A549 (cell line): ENCODE results near the gene TMEM219. TPM values are rescaled to one million over a fixed set of nuclear protein-coding genes. Genes with fewer than 3 reads are reported as not detected.
A peak's percentile ranks its signal among the peaks of the same experiment; 100 is the strongest.

Experiments used
- ATAC-seq, 2 experiments: fragments of 200-7000 bp in 1 of 2; fragments of >200 bp in 1 of 2; cut with Nextera tagmentation in 1 of 2; cut with Tn5 transposase in 1 of 2; 3 replicates each; pipeline versions ENCODE4 v1.8.0 to v1.9.1; 2018 to 2020; ENCODE audit warnings: mild to moderate bottlenecking in 1 of 2, moderate library complexity in 1 of 2
- CTCF ChIA-PET: fragments of 300-600 bp; sonication (Branson Sonifier 250); formaldehyde crosslinking; extraction: SDS; loops from one replicate; lab custom pipeline; 2021; ENCODE audit warnings: antibody characterized with exemption, inconsistent platforms; lab: Yijun Ruan, JAX
- POLR2A ChIA-PET: fragments of 350-600 bp; formaldehyde crosslinking; extraction: SDS; loops from one replicate; lab custom pipeline; 2021; ENCODE audit warnings: antibody characterized with exemption, inconsistent platforms; lab: Yijun Ruan, JAX
- DNase-seq, 2 experiments: peaks; one replicate each; pipeline versions ENCODE4 v3.0.0 to v3.0.0-alpha.2; 2011 to 2016; ENCODE audit warnings: low read depth in 1 of 2, low spot score in 1 of 2
- FAIRE-seq: peaks from 2 replicates; lab custom pipeline; 2011; peaks lifted over from hg19 to GRCh38; lab: Jason Lieb, UNC
- H3K27ac ChIP-seq, 2 experiments: fragments of >200 bp; sonication (Bioruptor Twin); formaldehyde crosslinking; 3 replicates each; pipeline ENCODE4 v1.5.1; 2016 to 2017
- H3K4me1 ChIP-seq: fragments of >200 bp; sonication (Bioruptor Twin); formaldehyde crosslinking; 3 replicates; pipeline ENCODE4 v1.6.1; 2016
- H3K4me2 ChIP-seq: fragments of >200 bp; sonication (Bioruptor Twin); formaldehyde crosslinking; 3 replicates; pipeline ENCODE4 v1.6.1; 2016
- H3K4me3 ChIP-seq: fragments of >200 bp; sonication (Bioruptor Twin); formaldehyde crosslinking; 3 replicates; pipeline ENCODE4 v1.5.1; 2016
- H3K9me3 ChIP-seq: fragments of >200 bp; sonication (Bioruptor Twin); formaldehyde crosslinking; 3 replicates; pipeline ENCODE4 v1.6.1; 2016
- CHD2 ChIP-seq: fragments of 150-350 bp; IDR thresholded peaks from 2 replicates; pipeline ENCODE4 v1.6.1; 2014; ENCODE audit warnings: low read length; ENCODE audit not compliant: partially characterized antibody
- CTCF ChIP-seq: fragments of >200 bp; sonication (Bioruptor Twin); formaldehyde crosslinking; IDR thresholded peaks from 3 replicates; pipeline ENCODE4 v1.5.1; 2016
- ELK1 ChIP-seq: fragments of 150-350 bp; IDR thresholded peaks from 2 replicates; pipeline ENCODE4 v1.6.1; 2014; ENCODE audit warnings: low read depth, mild to moderate bottlenecking, low read length
- EP300 ChIP-seq, 2 experiments: fragments of >200 bp; sonication (Bioruptor Twin); formaldehyde crosslinking; IDR thresholded peaks; 2 replicates in 1 of 2; 3 replicates in 1 of 2; pipeline ENCODE4 v1.6.1; 2016 to 2017
- ESRRA ChIP-seq: fragments of 150-350 bp; IDR thresholded peaks from 2 replicates; pipeline ENCODE4 v1.6.1; 2014; ENCODE audit warnings: mild to moderate bottlenecking, low read length, borderline replicate concordance
- GATA3 ChIP-seq: IDR thresholded peaks from 2 replicates; pipeline ENCODE4 v1.6.1; 2012; ENCODE audit warnings: borderline replicate concordance
- HDAC2 ChIP-seq: fragments of 200-600 bp; sonication (generic); IDR thresholded peaks from 2 replicates; pipeline ENCODE4 v1.6.1; 2016
- HEYL ChIP-seq: fragments of 250-450 bp; sonication (Bioruptor Pico); IDR thresholded peaks from 2 replicates; pipeline ENCODE4 v1.8.0; 2021; ENCODE audit warnings: mild to moderate bottlenecking, moderate library complexity
- HMGXB4 ChIP-seq: fragments of 250-450 bp; sonication (Bioruptor Pico); IDR thresholded peaks from 2 replicates; pipeline ENCODE4 v1.5.0; 2021; ENCODE audit warnings: mild to moderate bottlenecking, moderate library complexity, borderline replicate concordance
- HOXA7 ChIP-seq: fragments of 250-450 bp; sonication (Bioruptor Pico); IDR thresholded peaks from 2 replicates; pipeline ENCODE4 v1.5.0; 2020; ENCODE audit warnings: mild to moderate bottlenecking, moderate library complexity
- HOXB5 ChIP-seq: fragments of 250-450 bp; sonication (Bioruptor Pico); IDR thresholded peaks from 2 replicates; pipeline ENCODE4 v1.5.0; 2020; ENCODE audit warnings: mild to moderate bottlenecking, moderate library complexity
- JUNB ChIP-seq: fragments of >200 bp; sonication (Bioruptor Twin); formaldehyde crosslinking; IDR thresholded peaks from 2 replicates; pipeline ENCODE4 v1.6.1; 2016
- KDM1A ChIP-seq: fragments of 200-600 bp; sonication (generic); IDR thresholded peaks from 2 replicates; pipeline ENCODE4 v1.6.1; 2016; ENCODE audit warnings: low read depth, mild to moderate bottlenecking
- MAFK ChIP-seq: fragments of 450-650 bp; IDR thresholded peaks from 2 replicates; pipeline ENCODE4 v1.6.1; 2014; ENCODE audit not compliant: partially characterized antibody
- MYC ChIP-seq: IDR thresholded peaks from 2 replicates; pipeline ENCODE4 v1.6.1; 2012; ENCODE audit warnings: mild to moderate bottlenecking, inconsistent platforms, low read length, improper control_type of control experiment, borderline replicate concordance
- NFE2L2 ChIP-seq: fragments of 150-350 bp; conservative IDR thresholded peaks from 2 replicates; pipeline ENCODE4 v1.6.1; 2014; ENCODE audit warnings: low read length
- PBX3 ChIP-seq: IDR thresholded peaks from 2 replicates; pipeline ENCODE4 v1.6.1; 2012
- PHF8 ChIP-seq: fragments of 200-600 bp; sonication (generic); IDR thresholded peaks from 2 replicates; pipeline ENCODE4 v1.6.1; 2016; ENCODE audit warnings: low read depth, mild to moderate bottlenecking, antibody characterized with exemption, moderate library complexity, borderline replicate concordance
- POLR2A ChIP-seq: IDR thresholded peaks from 2 replicates; pipeline ENCODE4 v1.6.1; 2012; ENCODE audit warnings: mild to moderate bottlenecking, low read length
- RAD21 ChIP-seq, 2 experiments: fragments of >200 bp in 1 of 2; sonication (Bioruptor Twin) in 1 of 2; formaldehyde crosslinking in 1 of 2; IDR thresholded peaks in 1 of 2; conservative IDR thresholded peaks in 1 of 2; 2 replicates in 1 of 2; 3 replicates in 1 of 2; pipeline ENCODE4 v1.6.1; 2012 to 2018; ENCODE audit warnings: inconsistent platforms in 1 of 2
- RARB ChIP-seq: fragments of 250-450 bp; sonication (Bioruptor Pico); IDR thresholded peaks from 2 replicates; pipeline ENCODE4 v1.8.0; 2021; ENCODE audit warnings: mild to moderate bottlenecking, moderate library complexity
- REST ChIP-seq: fragments of 200-600 bp; sonication (generic); IDR thresholded peaks from 2 replicates; pipeline ENCODE4 v1.6.1; 2016; ENCODE audit warnings: antibody characterized with exemption, mild to moderate bottlenecking, moderate library complexity
- RNF2 ChIP-seq: fragments of 200-600 bp; sonication (generic); IDR thresholded peaks from 2 replicates; pipeline ENCODE4 v1.6.1; 2016; ENCODE audit warnings: low read depth, mild to moderate bottlenecking, antibody characterized with exemption, moderate library complexity, borderline replicate concordance
- TFCP2L1 ChIP-seq: fragments of 250-450 bp; sonication (Bioruptor Pico); IDR thresholded peaks from 2 replicates; pipeline ENCODE4 v1.5.0; 2021; ENCODE audit warnings: mild to moderate bottlenecking
- ZC3H11A ChIP-seq: fragments of 450-650 bp; IDR thresholded peaks from 2 replicates; pipeline ENCODE4 v1.6.1; 2014; ENCODE audit warnings: antibody characterized with exemption, mild to moderate bottlenecking
- ZFP36 ChIP-seq: fragments of 450-650 bp; IDR thresholded peaks from 2 replicates; pipeline ENCODE4 v1.6.1; 2014; ENCODE audit warnings: borderline replicate concordance; ENCODE audit not compliant: partially characterized antibody
- WGBS: methylation state at CpG from one replicate; pipeline ENCODE4 v1.1.6; 2017; ENCODE audit errors: missing lambda C conversion rate; 5-methylcytosine and 5-hydroxymethylcytosine counted together
- polyA plus RNA-seq, 4 experiments: library from polyadenylated mRNA; depleted of rRNA in 3 of 4; stranded (reverse); fragments of >200 nt; fragmentation: RNase III in 1 of 4; extraction: RNeasy Plus Mini Kit Qiagen cat#74134 plus additional on column Dnase treatment in 1 of 4; gene quantifications; 2 replicates in 3 of 4; 3 replicates in 1 of 4; pipeline ENCODE4 v1.2.3, GENCODE V29; 2011 to 2017

The TMEM219 gene
- polyA plus RNA-seq, 2 of the 4 experiments (the other 2 are of a cell fraction): 65.1 to 74.4 TPM

- H3K9me3 ChIP-seq: no peaks in the 10 kb centered on the region
- DNase-seq: no peak
- 97% methylated on average over 9 of the region's 9 CpGs for WGBS
- H3K4me3 ChIP-seq: no peak overlapping the region
- TF ChIP-seq CHD2 (no peak), RNF2 (no peak), EP300 (IDR thresholded peaks at IDR 0.05) (no peak), ESRRA (no peak), HOXA7 (CRISPR knock-in tag) (no peak), ZFP36 (no peak), HEYL (no peak), KDM1A (no peak), REST (no peak), HMGXB4 (CRISPR knock-in tag) (no peak), ZC3H11A (no peak), MYC (no peak), TFCP2L1 (CRISPR knock-in tag) (no peak), NFE2L2 (no peak), HOXB5 (CRISPR knock-in tag) (no peak), HDAC2 (no peak)
- TF ChIP-seq, all 56 proteins: peak for 0
- Histone ChIP-seq H3K4me2 (peak overlapping the region; percentile 92; the same call in 2 of the 3 replicates), H3K27ac (peak overlapping the region in 1 of 2 experiments; percentile 97; a peak in 1 of 6 replicates), H3K4me1 (peaks cover 14% of the 10 kb centered on the region)
- FAIRE-seq: no peak
- POLR2A ChIA-PET: interaction anchor here (0.8 to 1.2 kb wide), 3 partner anchors 9 to 71 kb away, joined by 3 to 6 read pairs (median 3); partner anchors contain the start of gene TAOK2
- CTCF ChIA-PET: interaction anchor here (0.9 to 6.3 kb wide), 11 partner anchors 10 to 147 kb away, joined by 3 to 39 read pairs (median 4); no protein-coding TSS in a partner anchor
- no peak for ATAC-seq
Observed at GRCh38 chr16:29993903-29994599, 32.2 kb downstream of the TMEM219 start.

GRCh38 chr16:29994600-29995323 is 32.9 kb downstream of the TMEM219 start:
- CTCF ChIA-PET: interaction anchor here (0.8 to 6.3 kb wide), 10 partner anchors 11 to 148 kb away, joined by 3 to 39 read pairs (median 3); no protein-coding TSS in a partner anchor
- no peak for DNase-seq
- 59% methylated on average over 19 of the region's 24 CpGs for WGBS
- Histone ChIP-seq H3K27ac (peak overlapping the region; percentile 94 to 97), H3K4me1 (peaks cover 14% of the 10 kb centered on the region), H3K9me3 (no peaks in the 10 kb centered on the region), H3K4me3 (peak overlapping the region; percentile 89), H3K4me2 (peak overlapping the region; percentile 92)
- peak; percentile 10; a peak in 5 of 6 replicates for ATAC-seq
- POLR2A ChIA-PET: interaction anchor here (1.1 to 1.6 kb wide), 2 partner anchors 21 to 50 kb away, joined by 3 to 4 read pairs; partner anchors contain the start of gene TAOK2
- FAIRE-seq: no peak
- TF ChIP-seq RARB (CRISPR knock-in tag): no peak
- no peak for TF ChIP-seq PBX3
- TF ChIP-seq RAD21 (conservative IDR thresholded peaks at IDR 0.05 in 1 of 2, IDR thresholded peaks at IDR 0.05 in 1 of 2): no peak
- no peak for TF ChIP-seq CTCF
- no peak for TF ChIP-seq ELK1
- TF ChIP-seq POLR2A: no peak
- no peak for TF ChIP-seq JUNB
- no peak for TF ChIP-seq HOXB5 (CRISPR knock-in tag)
- TF ChIP-seq MAFK: no peak
- TF ChIP-seq PHF8: no peak
- TF ChIP-seq GATA3: no peak
- TF ChIP-seq MYC: no peak
- no peak for TF ChIP-seq EP300 (IDR thresholded peaks at IDR 0.05)
